Gastrocnemius medialis (tissue), 4 donors: Measurements from ENCODE around the gene LIN28B. TPM values are rescaled to one million over a fixed set of nuclear protein-coding genes. Genes with fewer than 3 reads are reported as not detected.

Experiments
- ATAC-seq, 2 donors: fragments of 150-250 bp; one replicate each; pipeline ENCODE4 v1.9.1; 2016
- DNase-seq, 2 donors: peaks; one replicate each; pipeline ENCODE4 v3.0.0-alpha.2; 2019
- H3K27ac ChIP-seq, 4 donors: fragments of 200-600 bp; sonication (generic); 1 replicate in 1 of 4; 2 replicates in 3 of 4; pipeline ENCODE4 v1.5.1; 2016 to 2018; ENCODE audit warnings: mild to moderate bottlenecking in 2 of 4, moderate library complexity in 1 of 4
- H3K27me3 ChIP-seq, 3 donors: fragments of 200-600 bp; sonication (generic) in 2 of 3; 1 replicate in 1 of 3; 2 replicates in 2 of 3; pipeline versions ENCODE4 v1.5.1 to v1.6.0; 2016 to 2019; ENCODE audit warnings: mild to moderate bottlenecking in 1 of 3, moderate library complexity in 1 of 3
- H3K36me3 ChIP-seq, 2 donors: fragments of 200-600 bp; sonication (generic) in 1 of 2; one replicate each; pipeline ENCODE4 v1.5.1; 2017 to 2018
- H3K4me1 ChIP-seq, 2 donors: fragments of 200-600 bp; sonication (generic) in 1 of 2; one replicate each; pipeline ENCODE4 v1.5.1; 2016 to 2017; ENCODE audit warnings: mild to moderate bottlenecking in 2 of 2
- H3K4me3 ChIP-seq, 4 donors: fragments of 200-600 bp; sonication (generic) in 3 of 4; 1 replicate in 1 of 4; 2 replicates in 3 of 4; pipeline ENCODE4 v1.5.1; 2016 to 2019; ENCODE audit warnings: mild to moderate bottlenecking in 2 of 4
- H3K9me3 ChIP-seq, 3 donors: fragments of 200-600 bp; sonication (generic) in 2 of 3; 1 replicate in 1 of 3; 2 replicates in 2 of 3; pipeline ENCODE4 v1.5.1; 2016 to 2019
- POLR2A ChIP-seq, 2 donors: fragments of 450-650 bp; IDR thresholded peaks; one replicate each; pipeline ENCODE4 v1.6.1; 2017; ENCODE audit warnings: antibody characterized with exemption in 2 of 2, mild to moderate bottlenecking in 2 of 2, moderate library complexity in 2 of 2
- in situ Hi-C, 4 donors: fragments of 200-750 bp; cut with MboI; loops; one replicate each; pipeline versions ENCODE4 v1.15.0 to v1.8.0; 2017; ENCODE audit warnings: low sequenced_read_pairs in 4 of 4
- intact Hi-C: fragments of 100-400 bp; cut with DNase I; formaldehyde crosslinking; loops from one replicate; pipeline ENCODE4 v1.15.1; 2023; ENCODE audit warnings: low total_unique reads
- total RNA-seq, 4 donors: library from RNA; depleted of rRNA; stranded (reverse); fragments of >200 nt; gene quantifications; one replicate each; pipeline versions ENCODE4 v1.1.0 to v1.2.3, GENCODE V29; 2016
- TF ChIP-seq, protein P1 (sequence below), 5 experiments: fragments of 450-650 bp in 3 of 5; fragments of 200-600 bp in 2 of 5; sonication (generic) in 2 of 5; IDR thresholded peaks in 4 of 5; conservative IDR thresholded peaks in 1 of 5; 1 replicate in 4 of 5; 2 replicates in 1 of 5; pipeline ENCODE4 v1.5.1; 2016 to 2019; ENCODE audit warnings: antibody characterized with exemption in 5 of 5, mild to moderate bottlenecking in 3 of 5, moderate library complexity in 3 of 5

The LIN28B gene
- total RNA-seq, 4 donors from 2014 or later = not detected

DNA sequence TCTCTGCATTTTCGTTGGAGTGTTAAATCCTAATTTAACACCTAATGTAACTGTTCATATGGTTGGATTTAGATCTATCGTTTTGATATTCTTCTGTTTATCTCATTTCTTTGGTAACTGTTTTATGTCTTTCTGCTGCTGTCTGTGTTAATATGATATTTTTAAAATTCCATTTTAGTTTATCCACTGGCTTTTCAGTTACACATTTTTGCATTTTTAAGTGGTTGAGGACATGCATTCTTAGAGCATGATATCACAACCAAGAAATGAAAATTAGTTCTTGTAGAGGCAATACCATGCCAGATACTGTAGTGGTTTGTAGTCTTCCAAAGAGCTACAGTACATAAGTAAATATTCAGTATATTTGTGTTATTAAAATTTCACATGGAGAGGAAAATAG lies 58.6 kb downstream of the LIN28B start:
- Histone ChIP-seq H3K4me1 (no peaks in the 10 kb centered on the region), H3K27ac (no peak overlapping the region), H3K9me3 (no peaks in the 10 kb centered on the region), H3K36me3 (no peaks in the 10 kb centered on the region), H3K27me3 (no peaks in the 10 kb centered on the region), H3K4me3 (no peak overlapping the region)
- DNase-seq (no peak), ATAC-seq (no peak)
- intact Hi-C loops (no loop called here), in situ Hi-C loops (no loop called here)
- TF ChIP-seq, protein P1, sequence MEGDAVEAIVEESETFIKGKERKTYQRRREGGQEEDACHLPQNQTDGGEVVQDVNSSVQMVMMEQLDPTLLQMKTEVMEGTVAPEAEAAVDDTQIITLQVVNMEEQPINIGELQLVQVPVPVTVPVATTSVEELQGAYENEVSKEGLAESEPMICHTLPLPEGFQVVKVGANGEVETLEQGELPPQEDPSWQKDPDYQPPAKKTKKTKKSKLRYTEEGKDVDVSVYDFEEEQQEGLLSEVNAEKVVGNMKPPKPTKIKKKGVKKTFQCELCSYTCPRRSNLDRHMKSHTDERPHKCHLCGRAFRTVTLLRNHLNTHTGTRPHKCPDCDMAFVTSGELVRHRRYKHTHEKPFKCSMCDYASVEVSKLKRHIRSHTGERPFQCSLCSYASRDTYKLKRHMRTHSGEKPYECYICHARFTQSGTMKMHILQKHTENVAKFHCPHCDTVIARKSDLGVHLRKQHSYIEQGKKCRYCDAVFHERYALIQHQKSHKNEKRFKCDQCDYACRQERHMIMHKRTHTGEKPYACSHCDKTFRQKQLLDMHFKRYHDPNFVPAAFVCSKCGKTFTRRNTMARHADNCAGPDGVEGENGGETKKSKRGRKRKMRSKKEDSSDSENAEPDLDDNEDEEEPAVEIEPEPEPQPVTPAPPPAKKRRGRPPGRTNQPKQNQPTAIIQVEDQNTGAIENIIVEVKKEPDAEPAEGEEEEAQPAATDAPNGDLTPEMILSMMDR (IDR thresholded peaks at IDR 0.05 in 4 of 5, conservative IDR thresholded peaks at IDR 0.05 in 1 of 5) = no peak
- TF ChIP-seq POLR2A (IDR thresholded peaks at IDR 0.05) = no peak

DNA sequence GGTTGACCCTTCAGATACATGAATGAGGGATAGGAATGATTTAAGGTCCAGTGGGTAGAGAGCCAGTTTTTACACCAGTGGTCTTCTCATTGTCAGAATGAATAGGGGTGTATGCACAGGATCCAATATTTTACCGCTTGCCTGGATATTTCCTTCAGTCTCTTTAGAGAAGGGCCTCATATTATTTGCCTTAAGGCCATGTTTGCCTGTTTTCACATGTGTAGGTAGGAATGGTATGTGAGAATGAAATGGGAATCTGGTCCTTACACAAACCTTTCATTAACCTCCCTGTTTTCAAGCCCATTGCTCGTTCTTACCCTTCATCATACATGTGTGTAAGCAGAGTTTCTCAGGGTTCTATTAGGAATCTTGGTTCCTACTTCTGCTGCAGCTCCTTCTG lies 62.4 kb downstream of the LIN28B start:
- TF ChIP-seq POLR2A (IDR thresholded peaks at IDR 0.05) = no peak
- TF ChIP-seq, protein P1 (IDR thresholded peaks at IDR 0.05 in 4 of 5, conservative IDR thresholded peaks at IDR 0.05 in 1 of 5) = no peak
- no peak for DNase-seq
- Histone ChIP-seq H3K4me3 (no peak overlapping the region), H3K4me1 (no peaks in the 10 kb centered on the region), H3K27ac (no peak overlapping the region), H3K27me3 (no peaks in the 10 kb centered on the region), H3K36me3 (no peaks in the 10 kb centered on the region), H3K9me3 (no peaks in the 10 kb centered on the region)
- in situ Hi-C loops (no loop called here), intact Hi-C loops (no loop called here)
- no peak for ATAC-seq

DNA sequence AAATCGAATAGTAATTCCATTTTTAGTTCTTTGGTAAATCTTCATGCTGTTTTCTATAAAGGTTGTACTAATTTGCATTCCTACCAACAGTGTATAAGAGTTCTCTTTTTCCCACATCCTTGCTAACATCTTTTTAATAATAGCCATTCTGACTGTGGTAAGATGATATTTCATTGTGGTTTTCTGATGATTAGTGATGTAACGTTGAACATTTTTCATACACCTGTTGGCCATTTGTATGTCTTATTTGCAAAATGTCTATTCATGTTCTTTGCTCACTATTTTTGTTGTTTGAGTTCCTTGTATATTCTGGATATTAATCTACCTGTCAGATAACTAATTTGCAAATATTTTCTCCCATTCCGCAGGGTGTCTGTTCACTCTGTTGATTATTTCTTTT lies 64.5 kb downstream of the LIN28B start:
- Histone ChIP-seq H3K27ac (no peak overlapping the region), H3K4me1 (no peaks in the 10 kb centered on the region), H3K4me3 (no peak overlapping the region), H3K27me3 (no peaks in the 10 kb centered on the region), H3K9me3 (no peaks in the 10 kb centered on the region), H3K36me3 (no peaks in the 10 kb centered on the region)
- no peak for DNase-seq
- in situ Hi-C loops (no loop called here), intact Hi-C loops (no loop called here)
- no peak for ATAC-seq
- no peak for TF ChIP-seq POLR2A (IDR thresholded peaks at IDR 0.05)
- TF ChIP-seq, protein P1 (IDR thresholded peaks at IDR 0.05 in 4 of 5, conservative IDR thresholded peaks at IDR 0.05 in 1 of 5) = no peak

DNA sequence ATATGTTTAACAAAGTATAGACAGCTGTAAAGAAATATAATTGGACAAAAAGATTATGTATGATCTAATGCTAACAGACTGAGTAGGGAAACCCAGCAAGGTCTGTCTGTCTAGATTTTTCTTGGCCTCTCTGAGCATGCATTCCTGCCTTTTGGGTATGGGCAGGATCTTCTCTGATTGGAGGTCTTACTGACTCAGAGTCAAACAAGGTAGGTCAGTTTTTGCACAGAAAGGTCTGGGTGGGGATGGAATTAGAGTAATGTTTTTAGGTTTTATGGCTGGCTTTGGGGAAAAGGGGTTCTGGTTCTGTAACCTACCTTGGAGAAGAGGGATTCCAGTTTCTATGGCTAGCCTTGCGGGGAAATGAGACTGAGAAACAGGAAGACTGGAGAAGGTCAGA lies 65.5 kb downstream of the LIN28B start:
- no peak for ATAC-seq
- no peaks in the 10 kb centered on the region for H3K36me3 ChIP-seq
- TF ChIP-seq POLR2A (IDR thresholded peaks at IDR 0.05) = no peak
- TF ChIP-seq, protein P1 (IDR thresholded peaks at IDR 0.05 in 4 of 5, conservative IDR thresholded peaks at IDR 0.05 in 1 of 5) = no peak
- DNase-seq = no peak
- intact Hi-C loops = no loop called here
- H3K9me3 ChIP-seq = no peaks in the 10 kb centered on the region
- H3K4me3 ChIP-seq = no peak overlapping the region
- in situ Hi-C loops = no loop called here
- no peak overlapping the region for H3K27ac ChIP-seq
- no peaks in the 10 kb centered on the region for H3K27me3 ChIP-seq
- H3K4me1 ChIP-seq = no peaks in the 10 kb centered on the region

DNA sequence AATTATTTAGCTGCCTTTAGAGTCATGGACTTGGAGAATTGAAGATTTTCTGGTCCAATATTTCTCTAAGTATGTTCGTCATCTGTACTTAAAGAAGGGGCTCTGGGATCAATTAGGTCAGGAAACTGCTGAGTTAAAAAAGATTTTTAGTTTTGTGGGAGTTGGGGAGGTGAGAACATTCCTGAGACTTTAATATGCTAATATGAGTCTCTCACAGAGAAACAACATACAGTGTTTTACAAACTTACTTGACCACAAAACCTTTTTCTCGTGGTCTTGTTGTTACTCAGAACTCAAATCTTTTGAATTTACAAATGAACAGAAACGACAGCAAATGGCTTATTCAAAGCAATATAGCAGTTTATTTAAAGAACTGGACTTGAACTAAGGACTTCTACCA lies 67.9 kb downstream of the LIN28B start:
- intact Hi-C loops = no loop called here
- H3K27me3 ChIP-seq = no peaks in the 10 kb centered on the region
- no peaks in the 10 kb centered on the region for H3K36me3 ChIP-seq
- H3K4me3 ChIP-seq = no peak overlapping the region
- no peak for ATAC-seq
- no peak for TF ChIP-seq POLR2A (IDR thresholded peaks at IDR 0.05)
- TF ChIP-seq, protein P1 (IDR thresholded peaks at IDR 0.05 in 4 of 5, conservative IDR thresholded peaks at IDR 0.05 in 1 of 5) = no peak
- no peaks in the 10 kb centered on the region for H3K4me1 ChIP-seq
- no peaks in the 10 kb centered on the region for H3K9me3 ChIP-seq
- no peak overlapping the region for H3K27ac ChIP-seq
- no peak for DNase-seq
- in situ Hi-C loops = no loop called here
